CD14-positive monocyte (primary cell): ENCODE results near the gene HS3ST6. TPM values are rescaled to one million over a fixed set of nuclear protein-coding genes. Genes with fewer than 3 reads are reported as not detected.
A peak's percentile ranks its signal among the peaks of the same experiment; 100 is the strongest.

Source experiments
- DNase-seq, 3 donors: peaks; one replicate each; pipeline ENCODE4 v3.0.0-alpha.2; 2011 to 2022
- H2AFZ ChIP-seq: 2 replicates; pipeline ENCODE4 v1.6.0; 2012; ENCODE audit warnings: mild to moderate bottlenecking, low read depth, low read length, inconsistent platforms; ENCODE audit not compliant: insufficient read depth, poor library complexity, severe bottlenecking
- H3K27ac ChIP-seq, 2 donors: 1 replicate in 1 of 2; 2 replicates in 1 of 2; pipeline ENCODE4 v1.5.1; 2012 to 2013; ENCODE audit warnings: low read length in 2 of 2, control low read depth in 1 of 2, inconsistent platforms in 1 of 2, low read depth in 1 of 2, mild to moderate bottlenecking in 1 of 2
- H3K27me3 ChIP-seq, 2 donors: one replicate each; pipeline versions ENCODE4 v1.6.0 to v1.6.1; 2011 to 2013; ENCODE audit warnings: low read length in 2 of 2; ENCODE audit not compliant: control insufficient read depth in 2 of 2, insufficient read depth in 2 of 2
- H3K36me3 ChIP-seq, 2 donors: replicated peaks in 1 of 2; 1 replicate in 1 of 2; 2 replicates in 1 of 2; pipeline versions ENCODE4 v1.5.1 to v1.6.1; 2012 to 2013; ENCODE audit warnings: low read length in 2 of 2, control low read depth in 1 of 2, inconsistent platforms in 1 of 2, mild to moderate bottlenecking in 1 of 2; ENCODE audit not compliant: insufficient read depth in 2 of 2, control insufficient read depth in 1 of 2
- H3K4me1 ChIP-seq, 2 donors: 1 replicate in 1 of 2; 2 replicates in 1 of 2; pipeline versions ENCODE4 v1.5.1 to v1.6.1; 2012 to 2013; ENCODE audit warnings: low read length in 2 of 2, control low read depth in 1 of 2, inconsistent platforms in 1 of 2, mild to moderate bottlenecking in 1 of 2, moderate library complexity in 1 of 2; ENCODE audit not compliant: insufficient read depth in 2 of 2, control insufficient read depth in 1 of 2
- H3K4me2 ChIP-seq: replicated peaks from 2 replicates; pipeline ENCODE3; 2012; ENCODE audit warnings: low read length, moderate library complexity, mild to moderate bottlenecking; ENCODE audit not compliant: poor library complexity, severe bottlenecking; ENCODE audit errors: extremely low read depth
- H3K4me3 ChIP-seq, 3 experiments: fragments of 200-600 bp in 1 of 3; sonication (generic) in 1 of 3; replicated peaks in 1 of 3; 1 replicate in 2 of 3; 2 replicates in 1 of 3; pipeline ENCODE4 v1.5.1; 2011 to 2013; ENCODE audit warnings: low read length in 3 of 3, mild to moderate bottlenecking in 3 of 3, control low read depth in 2 of 3, low read depth in 2 of 3, inconsistent platforms in 1 of 3, moderate library complexity in 1 of 3
- H3K79me2 ChIP-seq: 2 replicates; pipeline ENCODE4 v1.6.0; 2012; ENCODE audit warnings: mild to moderate bottlenecking, control low read depth, inconsistent platforms, low read length, moderate library complexity; ENCODE audit not compliant: insufficient read depth
- H3K9ac ChIP-seq: 2 replicates; pipeline ENCODE4 v1.6.0; 2017; ENCODE audit warnings: low read length, mild to moderate bottlenecking; ENCODE audit not compliant: insufficient read depth, poor library complexity, severe bottlenecking
- H3K9me3 ChIP-seq, 2 donors: replicated peaks in 1 of 2; 1 replicate in 1 of 2; 2 replicates in 1 of 2; pipeline versions ENCODE4 v1.5.1 to v1.6.1; 2012 to 2013; ENCODE audit warnings: low read length in 2 of 2, control low read depth in 1 of 2; ENCODE audit not compliant: control insufficient read depth in 1 of 2, insufficient read depth in 1 of 2
- H4K20me1 ChIP-seq: 2 replicates; pipeline ENCODE4 v1.6.0; 2012; ENCODE audit warnings: mild to moderate bottlenecking, low read length, control low read depth, moderate library complexity; ENCODE audit not compliant: insufficient read depth
- H3K27ac Mint-ChIP-seq, 7 donors: one replicate each; pipeline ENCODE4 v1.8.0; 2020; ENCODE audit warnings: mild to moderate bottlenecking in 7 of 7, mixed read lengths in 7 of 7, moderate library complexity in 6 of 7, inconsistent platforms in 2 of 7
- H3K27me3 Mint-ChIP-seq, 3 donors: one replicate each; pipeline ENCODE4 v1.8.0; 2021 to 2022; ENCODE audit warnings: low read depth in 3 of 3, mild to moderate bottlenecking in 3 of 3, mixed read lengths in 3 of 3, moderate library complexity in 3 of 3, inconsistent platforms in 1 of 3
- H3K36me3 Mint-ChIP-seq, 2 donors: one replicate each; pipeline ENCODE4 v1.8.0; 2020; ENCODE audit warnings: mixed read lengths in 2 of 2, inconsistent platforms in 1 of 2, mild to moderate bottlenecking in 1 of 2
- H3K4me1 Mint-ChIP-seq: one replicate; pipeline ENCODE4 v1.8.0; 2020; ENCODE audit warnings: mild to moderate bottlenecking, mixed read lengths
- H3K4me3 Mint-ChIP-seq, 2 donors: one replicate each; pipeline ENCODE4 v1.8.0; 2020; ENCODE audit warnings: mild to moderate bottlenecking in 2 of 2, mixed read lengths in 2 of 2, moderate library complexity in 1 of 2
- H3K9me3 Mint-ChIP-seq, 7 donors: one replicate each; pipeline ENCODE4 v1.8.0; 2020 to 2022; ENCODE audit warnings: mixed read lengths in 7 of 7, mild to moderate bottlenecking in 6 of 7, moderate library complexity in 6 of 7, inconsistent platforms in 2 of 7
- CTCF ChIP-seq: fragments of 200-600 bp; IDR thresholded peaks from one replicate; pipeline ENCODE4 v1.8.0; 2022; ENCODE audit warnings: antibody characterized with exemption, mild to moderate bottlenecking
- WGBS: methylation state at CpG from one replicate; pipeline ENCODE4 v1.1.5; 2013; ENCODE audit warnings: missing lambda C conversion rate; ENCODE audit not compliant: insufficient coverage; 5-methylcytosine and 5-hydroxymethylcytosine counted together
- intact Hi-C, 2 donors: fragments of 100-400 bp; cut with micrococcal nuclease; formaldehyde crosslinking; loops; one replicate each; pipeline versions ENCODE4 v1.15.0 to v1.15.1; 2023
- polyA plus RNA-seq, 3 donors: library from polyadenylated mRNA; depleted of rRNA in 1 of 3; unstranded in 2 of 3; stranded (reverse) in 1 of 3; fragments of 300-500 nt in 2 of 3; fragments of >200 nt in 1 of 3; fragmentation: Illumina TruSeq in 2 of 3; gene quantifications; 1 replicate in 2 of 3; 2 replicates in 1 of 3; pipeline ENCODE4 v1.2.3, GENCODE V29; 2012 to 2021

The HS3ST6 gene
- polyA plus RNA-seq, 3 donors = not detected

GRCh38 chr16:1919327-1919998, 1.2 kb upstream of the HS3ST6 start:
- Mint-ChIP-seq H3K36me3 (peaks cover 0 to 6% of the 10 kb centered on the region in 2 donors), H3K4me3 (peak overlapping the region in 1 of 2 donors; percentile 75), H3K9me3 (peaks cover 0 to 20% (median 6%) of the 10 kb centered on the region in 7 donors), H3K27me3 (peaks cover 82 to 96% (median 92%) of the 10 kb centered on the region in 3 donors), H3K4me1 (peaks cover 16% of the 10 kb centered on the region), H3K27ac (no peak overlapping the region)
- Histone ChIP-seq H3K36me3 (no peaks in the 10 kb centered on the region), H3K4me3 (no peak overlapping the region), H3K27me3 (peaks cover 18 to 87% of the 10 kb centered on the region in 2 donors), H4K20me1 (no peaks in the 10 kb centered on the region), H3K4me1 (peaks cover 6 to 9% of the 10 kb centered on the region in 2 donors), H3K27ac (no peak overlapping the region), H3K9me3 (peaks cover 0 to 15% of the 10 kb centered on the region in 2 donors), H2AFZ (no peak overlapping the region), H3K4me2 (no peak overlapping the region), H3K9ac (no peak overlapping the region), H3K79me2 (no peaks in the 10 kb centered on the region)
- no peak for DNase-seq
- intact Hi-C loops = no loop called here
- WGBS = 37% methylated on average over 29 of the region's 30 CpGs
- TF ChIP-seq CTCF = no peak

- WGBS = 3% methylated on average over 81 of the region's 81 CpGs
- no peak overlapping the region for H3K27ac Mint-ChIP-seq
- Histone ChIP-seq H3K27ac (no peak overlapping the region), H3K9me3 (peaks cover 0 to 15% of the 10 kb centered on the region in 2 donors), H4K20me1 (no peaks in the 10 kb centered on the region), H2AFZ (no peak overlapping the region), H3K36me3 (no peaks in the 10 kb centered on the region), H3K4me2 (no peak overlapping the region), H3K79me2 (no peaks in the 10 kb centered on the region), H3K4me3 (no peak overlapping the region), H3K27me3 (peaks cover 18 to 77% of the 10 kb centered on the region in 2 donors), H3K4me1 (no peaks in the 10 kb centered on the region), H3K9ac (no peak overlapping the region)
- H3K4me3 Mint-ChIP-seq = peak overlapping the region in 1 of 2 donors; percentile 73
- H3K4me1 Mint-ChIP-seq = peaks cover 8% of the 10 kb centered on the region
- H3K27me3 Mint-ChIP-seq = peaks cover 71 to 88% (median 86%) of the 10 kb centered on the region in 3 donors
- intact Hi-C loops = no loop called here
- no peak for TF ChIP-seq CTCF
- no peak for DNase-seq
- H3K9me3 Mint-ChIP-seq = peaks cover 0 to 20% (median 5%) of the 10 kb centered on the region in 7 donors
- H3K36me3 Mint-ChIP-seq = peaks cover 0 to 5% of the 10 kb centered on the region in 2 donors
These were observed 407 bp downstream of the HS3ST6 start for GRCh38 chr16:1917665-1918350.
